HG03342 (cell line): Measurements from ENCODE around the gene C15orf39.
"Not testable (repeated sequence)": the region's sequence is repeated elsewhere in the genome, so short reads cannot be mapped to it uniquely, and the experiment has no call there.

Experiments used
- ATAC-seq: cut with Tn5 transposase; IDR thresholded peaks from one replicate; pipeline ENCODE4 v1.9.1; 2021; ENCODE audit warnings: mild to moderate bottlenecking, moderate library complexity; ENCODE audit not compliant: unreplicated experiment

Gene C15orf39

DNA sequence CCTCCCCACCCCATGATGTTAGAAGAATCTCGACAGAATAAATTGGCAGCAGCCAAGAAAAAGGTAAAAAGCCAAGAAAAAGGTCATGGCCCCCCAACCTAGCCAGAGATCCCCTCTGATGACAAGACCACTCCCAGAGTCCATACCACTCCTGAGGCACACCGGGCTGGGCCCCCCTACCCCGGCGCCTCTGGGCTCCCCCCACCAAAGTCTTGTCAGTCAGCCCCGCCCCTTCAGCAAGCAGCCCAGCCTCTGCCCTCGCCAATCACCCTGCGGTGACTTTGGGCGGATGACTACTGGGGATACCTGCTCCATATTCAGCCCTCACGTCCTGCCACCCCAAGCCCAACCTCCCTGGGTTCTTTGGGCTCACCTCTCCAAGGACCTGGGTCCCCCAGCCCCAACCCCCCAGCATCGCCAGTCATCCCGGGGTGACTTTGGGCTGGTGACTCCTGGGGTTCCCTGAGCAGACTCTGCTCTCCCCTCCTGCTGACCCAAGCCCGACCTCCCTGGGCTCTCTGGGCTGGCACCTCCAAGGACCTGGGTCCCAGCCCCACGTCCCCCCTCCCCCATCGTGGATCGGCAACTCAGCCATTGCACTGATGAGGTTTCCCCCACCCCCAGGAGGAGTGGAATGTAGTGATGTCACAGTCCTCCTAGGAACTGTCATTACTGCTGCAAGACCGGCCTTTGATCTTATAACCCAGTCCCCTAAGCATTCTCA is 57.1 kb downstream of the C15orf39 start:
- ATAC-seq, result not testable (repeated sequence)

GRCh38 chr15:75259873-75260272 is 58.2 kb downstream of the C15orf39 start:
- not testable (repeated sequence) for ATAC-seq
